Measurements from ENCODE around the gene MEP1A.
"Not testable (repeated sequence)": the region's sequence is repeated elsewhere in the genome, so short reads cannot be mapped to it uniquely, and the experiment has no call there.

The MEP1A gene

GRCh38 chr6:46832816-46833215, 39.6 kb downstream of the MEP1A start:
- DNase-seq (ENCODE audit: low read depth in 2 of 2, low spot score in 1 of 2): no peak

GRCh38 chr6:46834257-46834916, 41.2 kb downstream of the MEP1A start:
- not testable (repeated sequence) for DNase-seq (ENCODE audit: low read depth in 2 of 2, low spot score in 1 of 2)

- not testable (repeated sequence) for DNase-seq (ENCODE audit: low read depth in 2 of 2, low spot score in 1 of 2)
These were observed 41.8 kb downstream of the MEP1A start for GRCh38 chr6:46834991-46835390.

- DNase-seq (ENCODE audit: low read depth in 2 of 2, low spot score in 1 of 2): no peak
These were observed 44.8 kb downstream of the MEP1A start for GRCh38 chr6:46838033-46838432.

- not testable (repeated sequence) for DNase-seq (ENCODE audit: low read depth in 2 of 2, low spot score in 1 of 2)
These were observed 49.2 kb downstream of the MEP1A start for GRCh38 chr6:46842252-46842846.

- no peak for DNase-seq (ENCODE audit: low read depth in 2 of 2, low spot score in 1 of 2)
These were observed 51.9 kb downstream of the MEP1A start for GRCh38 chr6:46845126-46845525.

- peak; percentile 9 to 21 for DNase-seq (ENCODE audit: low read depth in 2 of 2, low spot score in 1 of 2)
These were observed 55.6 kb downstream of the MEP1A start for GRCh38 chr6:46848684-46849360.

GRCh38 chr6:46849361-46849690, 56.1 kb downstream of the MEP1A start:
- DNase-seq (ENCODE audit: low read depth in 2 of 2, low spot score in 1 of 2): no peak

GRCh38 chr6:46850792-46851191, 57.6 kb downstream of the MEP1A start:
- no peak for DNase-seq (ENCODE audit: low read depth in 2 of 2, low spot score in 1 of 2)

GRCh38 chr6:46851576-46851975, 58.4 kb downstream of the MEP1A start:
- not testable (repeated sequence) for DNase-seq (ENCODE audit: low read depth in 2 of 2, low spot score in 1 of 2)

GRCh38 chr6:46855966-46856365, 62.8 kb downstream of the MEP1A start:
- DNase-seq (ENCODE audit: low read depth in 2 of 2, low spot score in 1 of 2): not testable (repeated sequence)

- no peak for DNase-seq (ENCODE audit: low read depth in 2 of 2, low spot score in 1 of 2)
These were observed 69.2 kb downstream of the MEP1A start for GRCh38 chr6:46862381-46862780.

GRCh38 chr6:46863791-46864190, 70.6 kb downstream of the MEP1A start:
- no peak for DNase-seq (ENCODE audit: low read depth in 2 of 2, low spot score in 1 of 2)

- no peak for DNase-seq (ENCODE audit: low read depth in 2 of 2, low spot score in 1 of 2)
These were observed 72.0 kb downstream of the MEP1A start for GRCh38 chr6:46865221-46865620.

- no peak for DNase-seq (ENCODE audit: low read depth in 2 of 2, low spot score in 1 of 2)
These were observed 74.2 kb downstream of the MEP1A start for GRCh38 chr6:46867411-46867810.

GRCh38 chr6:46876126-46876525, 82.9 kb downstream of the MEP1A start:
- no peak for DNase-seq (ENCODE audit: low read depth in 2 of 2, low spot score in 1 of 2)

- no peak for DNase-seq (ENCODE audit: low read depth in 2 of 2, low spot score in 1 of 2)
These were observed 85.8 kb downstream of the MEP1A start for GRCh38 chr6:46879003-46879402.

GRCh38 chr6:46882645-46883044, 89.5 kb downstream of the MEP1A start:
- no peak for DNase-seq (ENCODE audit: low read depth in 2 of 2, low spot score in 1 of 2)

GRCh38 chr6:46888031-46888430, 94.8 kb downstream of the MEP1A start:
- DNase-seq (ENCODE audit: low read depth in 2 of 2, low spot score in 1 of 2): no peak

GRCh38 chr6:46888578-46888977, 95.4 kb downstream of the MEP1A start:
- no peak for DNase-seq (ENCODE audit: low read depth in 2 of 2, low spot score in 1 of 2)
